VCaP (cell line): ENCODE measurements around the gene SLC23A2.

Experiments
- H3K27ac ChIP-seq: fragments of 450-650 bp; 2 replicates; pipeline ENCODE4 v1.5.1; 2017
- TF ChIP-seq, protein P1 (sequence below): fragments of 450-650 bp; conservative IDR thresholded peaks from 2 replicates; pipeline ENCODE4 v1.5.1; 2017; ENCODE audit warnings: mild to moderate bottlenecking, moderate library complexity

The SLC23A2 gene

DNA sequence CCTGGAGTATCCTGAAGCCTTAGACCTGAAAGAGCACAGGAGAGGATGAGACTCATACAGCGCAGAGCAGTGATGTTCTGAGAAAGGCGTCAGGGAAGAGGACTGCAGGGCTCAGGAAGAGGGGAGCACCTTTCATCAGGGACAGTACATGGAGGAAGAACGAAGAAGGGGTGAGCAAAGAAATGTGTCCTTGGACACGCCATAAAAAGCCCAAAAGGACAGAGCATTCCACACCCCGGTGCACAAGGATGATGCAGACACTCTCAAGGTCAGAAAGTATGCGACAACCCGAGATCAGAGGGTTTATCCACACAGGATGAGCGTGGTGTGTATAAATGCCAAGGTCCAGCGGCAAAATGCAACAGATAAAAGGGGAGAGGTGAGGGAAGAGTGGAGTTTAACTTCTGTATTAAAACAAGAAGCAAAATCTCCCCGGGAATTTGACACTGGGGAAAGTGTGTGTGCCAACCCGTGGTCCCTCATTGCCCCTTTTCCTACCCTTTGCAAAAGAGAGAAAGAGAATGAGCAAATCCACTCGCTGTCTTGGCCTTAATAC is 64.4 kb downstream of the SLC23A2 start:
- peak overlapping the region; percentile 89 for H3K27ac ChIP-seq
- TF ChIP-seq, protein P1, sequence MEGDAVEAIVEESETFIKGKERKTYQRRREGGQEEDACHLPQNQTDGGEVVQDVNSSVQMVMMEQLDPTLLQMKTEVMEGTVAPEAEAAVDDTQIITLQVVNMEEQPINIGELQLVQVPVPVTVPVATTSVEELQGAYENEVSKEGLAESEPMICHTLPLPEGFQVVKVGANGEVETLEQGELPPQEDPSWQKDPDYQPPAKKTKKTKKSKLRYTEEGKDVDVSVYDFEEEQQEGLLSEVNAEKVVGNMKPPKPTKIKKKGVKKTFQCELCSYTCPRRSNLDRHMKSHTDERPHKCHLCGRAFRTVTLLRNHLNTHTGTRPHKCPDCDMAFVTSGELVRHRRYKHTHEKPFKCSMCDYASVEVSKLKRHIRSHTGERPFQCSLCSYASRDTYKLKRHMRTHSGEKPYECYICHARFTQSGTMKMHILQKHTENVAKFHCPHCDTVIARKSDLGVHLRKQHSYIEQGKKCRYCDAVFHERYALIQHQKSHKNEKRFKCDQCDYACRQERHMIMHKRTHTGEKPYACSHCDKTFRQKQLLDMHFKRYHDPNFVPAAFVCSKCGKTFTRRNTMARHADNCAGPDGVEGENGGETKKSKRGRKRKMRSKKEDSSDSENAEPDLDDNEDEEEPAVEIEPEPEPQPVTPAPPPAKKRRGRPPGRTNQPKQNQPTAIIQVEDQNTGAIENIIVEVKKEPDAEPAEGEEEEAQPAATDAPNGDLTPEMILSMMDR: no peak

DNA sequence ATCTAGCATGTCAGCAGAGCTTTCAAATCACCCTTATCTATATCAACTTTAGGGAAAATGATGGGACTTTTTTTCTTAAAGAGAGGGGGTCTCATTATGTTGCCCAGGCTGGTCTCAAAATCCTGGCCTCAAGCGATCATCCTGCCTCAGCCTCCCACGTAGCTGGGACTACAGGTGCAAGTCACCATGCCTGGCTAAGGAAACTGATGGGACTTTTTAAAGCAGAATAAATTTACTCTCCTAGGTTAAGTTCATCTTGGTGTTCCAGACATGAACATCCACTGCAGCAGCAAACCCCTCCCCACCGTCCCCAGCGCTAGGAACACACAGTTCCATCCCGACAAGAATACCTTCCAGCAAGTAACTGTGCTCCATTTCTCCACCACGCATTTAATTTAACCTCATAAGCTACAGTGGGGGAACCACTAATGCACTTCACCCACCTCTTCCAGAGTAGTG is 64.9 kb downstream of the SLC23A2 start:
- TF ChIP-seq, protein P1: no peak
- H3K27ac ChIP-seq: peak overlapping the region; percentile 89

DNA sequence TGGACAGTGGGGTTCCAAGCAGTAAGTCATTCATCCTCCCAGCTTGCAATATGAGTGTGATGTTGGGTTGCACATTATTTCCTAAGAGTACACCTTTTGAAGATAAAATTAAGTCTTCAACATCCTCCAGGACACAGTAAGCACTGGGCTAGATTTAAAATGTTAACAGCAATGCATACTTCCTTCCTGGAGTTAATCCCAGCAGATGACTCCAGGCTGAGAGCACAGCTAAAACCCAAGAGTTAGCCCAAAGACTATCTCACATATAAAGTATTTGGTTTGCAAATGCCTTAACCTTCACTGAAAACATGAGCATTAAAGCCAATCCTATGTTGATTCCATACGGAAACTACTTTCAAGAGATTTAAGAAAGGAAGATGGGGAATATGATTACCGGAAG is 69.2 kb downstream of the SLC23A2 start:
- TF ChIP-seq, protein P1: no peak
- H3K27ac ChIP-seq: no peak overlapping the region

DNA sequence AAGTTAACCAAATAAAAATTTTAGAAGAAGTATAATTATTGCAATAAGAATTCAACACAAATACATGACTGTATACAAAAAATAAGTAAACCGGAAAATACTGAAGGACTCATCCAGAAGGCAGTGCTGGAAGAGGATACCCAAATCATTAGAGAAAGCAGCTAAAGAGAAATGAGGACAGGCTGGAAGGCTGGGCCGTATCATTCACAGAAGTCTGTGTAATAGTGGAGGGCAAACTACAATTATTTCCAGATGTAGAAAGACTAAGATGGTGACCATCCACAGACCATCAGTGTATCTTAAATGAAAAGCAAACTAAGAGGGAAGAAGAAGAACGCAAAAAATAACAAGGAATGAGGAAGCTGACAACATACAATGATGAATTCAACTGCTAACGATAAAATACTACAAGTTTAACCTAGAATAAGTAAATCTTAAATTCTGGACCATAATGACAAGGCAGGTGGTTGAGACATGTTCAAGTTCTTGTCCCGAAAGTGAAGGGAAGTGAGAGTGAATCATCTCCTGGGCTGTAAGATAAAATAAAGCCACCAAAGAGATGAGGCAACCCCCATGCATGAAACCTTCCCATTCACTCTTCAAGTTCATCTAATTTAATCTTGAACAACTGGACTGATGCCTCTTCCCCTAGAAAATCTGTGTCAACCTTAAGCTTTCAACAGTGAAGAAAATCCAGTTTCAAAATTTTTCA is 71.5 kb downstream of the SLC23A2 start:
- no peak overlapping the region for H3K27ac ChIP-seq
- TF ChIP-seq, protein P1: no peak

DNA sequence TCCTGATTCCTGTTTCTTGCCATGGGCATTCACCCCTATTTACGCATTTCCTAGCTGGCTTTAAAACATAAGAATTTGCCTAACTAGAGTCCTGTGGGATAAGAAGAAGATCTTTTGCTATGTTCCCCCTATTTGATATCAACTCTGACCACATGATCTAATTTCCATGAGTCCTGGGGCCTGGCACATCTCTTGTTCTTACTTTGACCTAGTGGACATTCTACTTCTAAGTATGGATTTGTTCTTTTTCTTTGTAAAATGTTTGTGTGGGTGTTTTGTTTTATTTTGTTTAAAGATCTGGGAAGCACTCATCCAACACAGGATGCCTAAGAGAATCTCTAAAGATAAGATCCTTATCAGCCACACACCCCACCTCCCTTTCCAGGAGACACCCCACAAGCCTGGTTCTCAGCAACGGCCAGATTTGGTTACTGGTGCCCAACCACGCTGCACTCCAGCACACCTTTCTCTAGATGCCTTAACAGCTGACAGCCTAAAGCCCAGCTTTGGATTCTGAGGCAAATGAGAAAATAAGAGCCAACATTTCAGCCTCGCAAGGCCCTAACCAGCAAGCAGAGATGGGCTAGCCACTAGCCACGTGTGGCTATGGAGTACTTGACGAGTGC is 74.7 kb downstream of the SLC23A2 start:
- peak overlapping the region; percentile 55 for H3K27ac ChIP-seq
- TF ChIP-seq, protein P1: no peak

DNA sequence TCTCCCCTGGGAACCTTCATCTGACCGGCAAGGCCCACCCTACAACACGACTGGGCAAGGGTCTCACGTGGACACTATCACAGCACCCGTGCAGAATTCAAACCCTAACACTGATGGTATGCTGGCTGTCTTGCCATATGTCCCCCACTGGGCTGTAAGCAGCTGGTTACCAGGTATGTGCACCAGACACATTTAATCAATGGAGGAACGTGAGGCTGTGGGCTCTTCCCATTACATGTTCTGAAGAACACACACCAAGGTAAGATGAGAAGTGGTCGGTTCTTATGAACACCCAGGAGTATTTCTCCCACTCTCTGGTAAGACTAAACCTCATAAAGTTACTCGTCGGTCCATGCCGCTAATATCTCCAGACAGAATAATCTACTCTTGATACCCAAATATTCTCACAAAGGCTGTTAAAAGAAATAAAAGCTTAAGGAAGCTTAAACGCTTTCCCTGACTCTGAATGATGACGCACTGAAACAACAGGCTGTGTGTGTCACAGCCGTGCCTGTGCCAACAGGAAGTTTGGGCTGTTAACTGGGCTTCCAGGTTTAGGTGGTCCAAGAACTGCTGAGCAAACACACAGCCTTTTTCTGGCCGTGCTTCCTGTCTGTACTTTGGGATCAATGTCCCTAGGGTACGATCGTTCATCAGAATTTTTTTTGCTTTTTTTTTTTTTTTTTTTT is 75.3 kb downstream of the SLC23A2 start:
- H3K27ac ChIP-seq: peak overlapping the region; percentile 55
- TF ChIP-seq, protein P1: no peak

DNA sequence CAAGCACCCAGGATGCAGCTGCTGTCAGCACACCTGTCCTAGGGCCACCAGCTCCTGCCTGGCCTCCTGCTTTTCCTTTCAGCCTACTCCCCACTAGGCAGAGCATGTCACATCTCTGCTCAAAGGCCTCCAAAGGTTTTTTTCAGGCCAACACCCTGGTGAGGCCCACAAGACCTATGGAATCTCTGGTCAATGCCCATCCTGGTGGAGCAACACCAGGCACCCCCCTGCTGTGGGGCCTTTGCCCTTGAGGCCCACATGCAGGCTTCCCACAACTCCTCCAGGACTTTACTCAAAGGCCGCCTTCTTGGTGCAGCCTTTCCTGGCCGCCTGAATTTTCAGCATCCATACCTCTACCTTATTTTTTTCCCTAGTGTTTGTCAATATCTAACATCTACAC is 76.9 kb downstream of the SLC23A2 start:
- no peak overlapping the region for H3K27ac ChIP-seq
- TF ChIP-seq, protein P1: no peak
